Fibroblast of pulmonary artery (primary cell): ENCODE results near the gene ZCCHC24.

ENCODE experiments used
- DNase-seq: peaks from one replicate; pipeline ENCODE4 v3.0.0-alpha.2; 2010; ENCODE audit warnings: low read depth
- H3K4me3 ChIP-seq: replicated peaks from 2 replicates; pipeline ENCODE4 v1.5.1; 2011; ENCODE audit warnings: low read depth, mild to moderate bottlenecking, control low read depth, low read length, moderate library complexity
- CTCF ChIP-seq: IDR thresholded peaks from 2 replicates; pipeline ENCODE4 v1.5.1; 2011; ENCODE audit warnings: mild to moderate bottlenecking, control low read depth, low read length, inconsistent platforms; ENCODE audit errors: missing control alignments

Gene ZCCHC24

GRCh38 chr10:79422178-79422892 is 23.1 kb downstream of the ZCCHC24 start:
- no peak for TF ChIP-seq CTCF
- DNase-seq: peak; percentile 92
- no peak overlapping the region for H3K4me3 ChIP-seq

DNA sequence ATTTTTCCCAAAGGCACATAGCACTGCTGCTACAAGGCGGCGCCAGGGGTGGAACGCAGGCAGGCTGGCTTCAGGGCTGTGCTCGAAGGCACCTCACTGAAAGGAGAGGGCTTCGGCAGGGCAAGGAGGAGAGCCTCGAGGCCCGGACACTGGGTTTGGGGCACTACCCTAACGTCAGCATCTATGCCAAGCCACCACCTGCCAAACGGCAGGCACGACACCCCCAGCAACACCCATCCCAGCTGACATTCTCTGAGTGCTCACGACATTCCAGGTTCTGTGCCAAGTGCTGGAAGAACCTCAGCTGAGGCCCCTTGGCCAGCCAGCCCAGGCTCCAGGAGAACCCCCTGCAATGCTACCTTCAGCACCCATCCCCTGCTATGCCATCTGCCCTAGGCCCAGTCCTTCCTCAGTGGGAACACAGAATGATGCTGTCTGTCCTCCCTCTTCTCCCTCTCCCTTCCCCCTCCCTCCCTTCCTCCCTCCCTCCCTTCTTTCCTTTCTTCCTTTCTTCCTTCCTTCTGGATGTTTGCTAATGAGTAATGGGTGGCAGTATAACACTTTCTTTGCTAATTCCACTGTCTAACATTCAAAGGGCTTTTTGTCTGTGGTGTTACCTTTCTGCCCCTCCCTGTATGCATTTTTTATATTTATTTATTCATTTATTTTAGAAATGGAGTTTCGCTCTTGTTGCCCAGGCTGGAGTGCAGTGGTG is 24.3 kb downstream of the ZCCHC24 start:
- TF ChIP-seq CTCF: no peak
- no peak overlapping the region for H3K4me3 ChIP-seq
- no peak for DNase-seq

- no peak for TF ChIP-seq CTCF
- DNase-seq: no peak
- no peak overlapping the region for H3K4me3 ChIP-seq
These were observed 26.4 kb downstream of the ZCCHC24 start for GRCh38 chr10:79418886-79419595.

- TF ChIP-seq CTCF: no peak
- H3K4me3 ChIP-seq: no peak overlapping the region
- no peak for DNase-seq
These were observed 27.1 kb downstream of the ZCCHC24 start for GRCh38 chr10:79418274-79418673.

GRCh38 chr10:79417731-79418130 is 27.7 kb downstream of the ZCCHC24 start:
- TF ChIP-seq CTCF: no peak
- no peak for DNase-seq
- no peak overlapping the region for H3K4me3 ChIP-seq

DNA sequence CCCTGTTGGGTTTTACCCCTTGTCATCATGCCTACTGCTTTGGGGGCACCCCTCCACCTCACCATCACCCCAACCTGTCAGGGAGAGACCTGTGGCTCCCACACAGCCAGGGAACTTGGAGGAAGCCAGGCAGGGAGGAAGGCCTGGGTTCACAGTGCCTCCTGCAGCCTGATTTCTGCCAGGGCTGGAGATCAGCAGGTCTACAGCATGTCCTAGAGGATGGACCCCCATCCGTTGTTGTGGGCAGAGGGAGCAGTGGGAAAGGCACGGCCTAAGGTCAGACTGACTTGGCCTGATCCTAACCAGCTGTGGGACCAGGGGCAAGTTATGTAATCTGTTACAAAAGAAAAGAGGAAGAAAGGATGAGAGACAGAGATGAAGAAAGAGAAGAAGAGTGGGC is 28.2 kb downstream of the ZCCHC24 start:
- H3K4me3 ChIP-seq: no peak overlapping the region
- no peak for TF ChIP-seq CTCF
- DNase-seq: no peak
